NT2/D1 (cell line): ENCODE measurements around the gene RPS24.

Source experiments
- SUZ12 ChIP-seq: IDR thresholded peaks from 2 replicates; pipeline ENCODE4 v1.6.1; 2011; ENCODE audit not compliant: insufficient read length, insufficient read depth; ENCODE audit errors: extremely low read depth
- YY1 ChIP-seq: IDR thresholded peaks from 2 replicates; pipeline ENCODE4 v1.6.1; 2011; ENCODE audit not compliant: insufficient read length, insufficient read depth
- ZNF274 ChIP-seq: IDR thresholded peaks from 2 replicates; pipeline ENCODE4 v1.6.1; 2011; ENCODE audit warnings: mild to moderate bottlenecking, low read depth, low read length

- TF ChIP-seq YY1 (no peak), ZNF274 (no peak), SUZ12 (no peak)
Measured at GRCh38 chr10:78045856-78046255, 12.2 kb downstream of the RPS24 start.
